ENCODE results near the gene TNIP3. TPM values are rescaled to one million over a fixed set of nuclear protein-coding genes. Genes with fewer than 3 reads are reported as not detected.

Gene TNIP3
- total and polyA plus RNA-seq, 2 donors (not counting 1 experiment from before 2014, with no cell fraction given): not detected

- DNase-seq: no peak
- H2AFZ ChIP-seq (ENCODE audit: insufficient read depth, low read depth, low read length, poor library complexity, severe bottlenecking): no peak overlapping the region
- no peak for ATAC-seq (ENCODE audit: low read depth)
- 100% methylated on average over 3 of the region's 7 CpGs for WGBS (ENCODE audit: insufficient coverage)
- no peaks in the 10 kb centered on the region for H3K36me3 ChIP-seq (replicated peaks in 1 of 2; ENCODE audit: control extremely low read depth in 1 of 2, control insufficient read depth in 1 of 2, extremely low read depth in 1 of 2, insufficient read depth in 2 of 2, low read length in 1 of 2)
- POLR2A ChIA-PET: no interaction called here
- intact Hi-C loops (cut with micrococcal nuclease): no loop called here
- no peak overlapping the region for H3K27ac ChIP-seq (ENCODE audit: low read length in 2 of 2)
- H3K79me2 ChIP-seq (ENCODE audit: control insufficient read depth, insufficient read depth, low read length): no peaks in the 10 kb centered on the region
- Mint-ChIP-seq H3K9me3 (ENCODE audit: insufficient read depth) (no peaks in the 10 kb centered on the region), H3K4me3 (no peak overlapping the region), H3K27me3 (no peaks in the 10 kb centered on the region), H3K27ac (no peak overlapping the region), H3K4me1 (no peaks in the 10 kb centered on the region)
- no peaks in the 10 kb centered on the region for H3K27me3 ChIP-seq (replicated peaks in 1 of 4; ENCODE audit: control extremely low read depth in 1 of 4, control insufficient read depth in 3 of 4, insufficient read depth in 4 of 4, low read length in 3 of 4)
- TF ChIP-seq, protein P1, sequence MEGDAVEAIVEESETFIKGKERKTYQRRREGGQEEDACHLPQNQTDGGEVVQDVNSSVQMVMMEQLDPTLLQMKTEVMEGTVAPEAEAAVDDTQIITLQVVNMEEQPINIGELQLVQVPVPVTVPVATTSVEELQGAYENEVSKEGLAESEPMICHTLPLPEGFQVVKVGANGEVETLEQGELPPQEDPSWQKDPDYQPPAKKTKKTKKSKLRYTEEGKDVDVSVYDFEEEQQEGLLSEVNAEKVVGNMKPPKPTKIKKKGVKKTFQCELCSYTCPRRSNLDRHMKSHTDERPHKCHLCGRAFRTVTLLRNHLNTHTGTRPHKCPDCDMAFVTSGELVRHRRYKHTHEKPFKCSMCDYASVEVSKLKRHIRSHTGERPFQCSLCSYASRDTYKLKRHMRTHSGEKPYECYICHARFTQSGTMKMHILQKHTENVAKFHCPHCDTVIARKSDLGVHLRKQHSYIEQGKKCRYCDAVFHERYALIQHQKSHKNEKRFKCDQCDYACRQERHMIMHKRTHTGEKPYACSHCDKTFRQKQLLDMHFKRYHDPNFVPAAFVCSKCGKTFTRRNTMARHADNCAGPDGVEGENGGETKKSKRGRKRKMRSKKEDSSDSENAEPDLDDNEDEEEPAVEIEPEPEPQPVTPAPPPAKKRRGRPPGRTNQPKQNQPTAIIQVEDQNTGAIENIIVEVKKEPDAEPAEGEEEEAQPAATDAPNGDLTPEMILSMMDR (IDR thresholded peaks at IDR 0.05): no peak
- no peak for TF ChIP-seq EZH2 (IDR thresholded peaks at IDR 0.05; ENCODE audit: borderline replicate concordance, insufficient read depth, low read depth, low read length, poor library complexity, severe bottlenecking)
- CTCF ChIA-PET: interaction anchor here (0.6 kb wide), 1 partner anchor 13 kb away, joined by 3 read pairs; no protein-coding TSS in a partner anchor
- no peaks in the 10 kb centered on the region for H3K4me1 ChIP-seq (ENCODE audit: control insufficient read depth in 2 of 2, insufficient read depth in 2 of 2, low read length in 2 of 2)
- H3K4me2 ChIP-seq (replicated peaks; ENCODE audit: low read depth, low read length, poor library complexity, severe bottlenecking): no peak overlapping the region
- no peak overlapping the region for H3K9ac ChIP-seq (ENCODE audit: low read length)
- H4K20me1 ChIP-seq (ENCODE audit: control insufficient read depth, insufficient read depth, low read length, poor library complexity, severe bottlenecking): no peaks in the 10 kb centered on the region
- H3K4me3 ChIP-seq (ENCODE audit: control extremely low read depth in 1 of 5, extremely low read depth in 1 of 5, insufficient read depth in 1 of 5, low read depth in 2 of 5, low read length in 4 of 5): no peak overlapping the region
- H3K9me3 ChIP-seq (ENCODE audit: control extremely low read depth in 1 of 3, control insufficient read depth in 2 of 3, insufficient read depth in 1 of 3, low read length in 2 of 3): no peaks in the 10 kb centered on the region
These were observed 24.4 kb downstream of the TNIP3 start for GRCh38 chr4:121139533-121140222.

- intact Hi-C loops (cut with micrococcal nuclease): no loop called here
- Mint-ChIP-seq H3K27ac (no peak overlapping the region), H3K9me3 (ENCODE audit: insufficient read depth) (no peaks in the 10 kb centered on the region), H3K4me3 (no peak overlapping the region), H3K4me1 (no peaks in the 10 kb centered on the region), H3K27me3 (no peaks in the 10 kb centered on the region)
- H3K4me1 ChIP-seq (ENCODE audit: control insufficient read depth in 2 of 2, insufficient read depth in 2 of 2, low read length in 2 of 2): no peaks in the 10 kb centered on the region
- no peaks in the 10 kb centered on the region for H3K36me3 ChIP-seq (replicated peaks in 1 of 2; ENCODE audit: control extremely low read depth in 1 of 2, control insufficient read depth in 1 of 2, extremely low read depth in 1 of 2, insufficient read depth in 2 of 2, low read length in 1 of 2)
- no peak overlapping the region for H2AFZ ChIP-seq (ENCODE audit: insufficient read depth, low read depth, low read length, poor library complexity, severe bottlenecking)
- no peaks in the 10 kb centered on the region for H3K27me3 ChIP-seq (replicated peaks in 1 of 4; ENCODE audit: control extremely low read depth in 1 of 4, control insufficient read depth in 3 of 4, insufficient read depth in 4 of 4, low read length in 3 of 4)
- no peaks in the 10 kb centered on the region for H4K20me1 ChIP-seq (ENCODE audit: control insufficient read depth, insufficient read depth, low read length, poor library complexity, severe bottlenecking)
- H3K4me2 ChIP-seq (replicated peaks; ENCODE audit: low read depth, low read length, poor library complexity, severe bottlenecking): no peak overlapping the region
- no peak for ATAC-seq (ENCODE audit: low read depth)
- H3K9ac ChIP-seq (ENCODE audit: low read length): no peak overlapping the region
- H3K9me3 ChIP-seq (ENCODE audit: control extremely low read depth in 1 of 3, control insufficient read depth in 2 of 3, insufficient read depth in 1 of 3, low read length in 2 of 3): no peaks in the 10 kb centered on the region
- POLR2A ChIA-PET: no interaction called here
- H3K79me2 ChIP-seq (ENCODE audit: control insufficient read depth, insufficient read depth, low read length): no peaks in the 10 kb centered on the region
- TF ChIP-seq, protein P1 (IDR thresholded peaks at IDR 0.05): no peak
- no peak for TF ChIP-seq EZH2 (IDR thresholded peaks at IDR 0.05; ENCODE audit: borderline replicate concordance, insufficient read depth, low read depth, low read length, poor library complexity, severe bottlenecking)
- H3K27ac ChIP-seq (ENCODE audit: low read length in 2 of 2): no peak overlapping the region
- no peak for DNase-seq
- 100% methylated on average over 1 of the region's 5 CpGs for WGBS (ENCODE audit: insufficient coverage)
- CTCF ChIA-PET: no interaction called here
- no peak overlapping the region for H3K4me3 ChIP-seq (ENCODE audit: control extremely low read depth in 1 of 5, extremely low read depth in 1 of 5, insufficient read depth in 1 of 5, low read depth in 2 of 5, low read length in 4 of 5)
These were observed 25.9 kb downstream of the TNIP3 start for GRCh38 chr4:121138039-121138825.
